Ovary (tissue), 9 donors: ENCODE results near the gene TNIK. TPM values are rescaled to one million over a fixed set of nuclear protein-coding genes. Genes with fewer than 3 reads are reported as not detected.
A peak's percentile ranks its signal among the peaks of the same experiment; 100 is the strongest.
"Not testable (repeated sequence)": the region's sequence is repeated elsewhere in the genome, so short reads cannot be mapped to it uniquely, and the experiment has no call there.

ENCODE experiments used
- DNase-seq, 5 donors: peaks; one replicate each; pipeline ENCODE4 v3.0.0-alpha.2; 2019 to 2020
- H3K27ac ChIP-seq, 2 donors: fragments of 200-600 bp; one replicate each; pipeline versions ENCODE4 v1.5.1 to v1.8.0; 2019 to 2022
- H3K27me3 ChIP-seq: fragments of 200-600 bp; one replicate; pipeline ENCODE4 v1.8.0; 2022
- H3K36me3 ChIP-seq: fragments of 200-600 bp; sonication (generic); one replicate; pipeline ENCODE4 v1.5.1; 2019
- H3K4me1 ChIP-seq: one replicate; pipeline ENCODE4 v1.8.1; 2013; ENCODE audit warnings: mild to moderate bottlenecking, moderate library complexity; ENCODE audit not compliant: insufficient read depth
- H3K4me3 ChIP-seq: fragments of 200-600 bp; sonication (generic); one replicate; pipeline ENCODE4 v1.5.1; 2017
- H3K9me3 ChIP-seq, 2 donors: fragments of 200-600 bp in 1 of 2; sonication (generic) in 1 of 2; one replicate each; pipeline versions ENCODE4 v1.5.1 to v1.8.1; 2013 to 2019; ENCODE audit warnings: mild to moderate bottlenecking in 1 of 2, moderate library complexity in 1 of 2
- EP300 ChIP-seq: sonication (generic); formaldehyde crosslinking; IDR thresholded peaks from one replicate; pipeline ENCODE4 v1.6.1; 2017; ENCODE audit warnings: antibody characterized with exemption
- POLR2A ChIP-seq: fragments of 450-650 bp; IDR thresholded peaks from one replicate; pipeline ENCODE4 v1.6.1; 2017; ENCODE audit warnings: antibody characterized with exemption, mild to moderate bottlenecking, moderate library complexity
- WGBS, 3 donors: extraction: QIAGEN DNeasy Blood & Tissue Kit in 1 of 3; methylation state at CpG; one replicate each; pipeline versions ENCODE4 v1.1.5 to v1.1.7; 2013 to 2017; 5-methylcytosine and 5-hydroxymethylcytosine counted together
- intact Hi-C, 4 donors: fragments of 100-400 bp; cut with DNase I; formaldehyde crosslinking; loops; one replicate each; pipeline versions ENCODE4 v1.11.0 to v1.15.1; 2022 to 2023
- polyA plus RNA-seq, 2 donors: library from polyadenylated mRNA; stranded (reverse); fragments of 200-250 nt in 1 of 2; fragments of 350-450 nt in 1 of 2; fragmentation: Illumina TruSeq in 1 of 2; extraction: RNeasy Lipid Tissue Mini Kit (QIAGEN cat#74804) in 1 of 2; gene quantifications; one replicate each; pipeline ENCODE4 v1.2.3, GENCODE V29; 2013 to 2014
- total RNA-seq, 7 donors: library from RNA; depleted of rRNA in 2 of 7; stranded (reverse); fragments of >200 nt in 2 of 7; fragmentation: NEBNext Ultra II Directional in 3 of 7; extraction: Animal tissue kit (Norgen Biotek cat#: 25700) in 3 of 7; gene quantifications; one replicate each; pipeline versions ENCODE4 v1.1.0 to v1.2.4, GENCODE V29; 2016 to 2023
- TF ChIP-seq, protein P1 (sequence below), 3 donors: fragments of 450-650 bp in 2 of 3; fragments of 200-600 bp in 1 of 3; IDR thresholded peaks; one replicate each; pipeline versions ENCODE4 v1.5.1 to v1.8.0; 2016 to 2022; ENCODE audit warnings: antibody characterized with exemption in 3 of 3, mild to moderate bottlenecking in 1 of 3
- donor health status: DM: no; HTN: no; CAD: no; lungs with moderate emphysema.
- donor health status: DM: no; HTN: no; CAD: no.
- donor health status: Bipolar disorder and iron deficiency.
- donor health status: DM: yes; HTN: yes; CAD: no.
- donor health status: DM: no; HTN: no; CAD: no.
- donor health status: DM: yes; HTN: yes; CAD: no.

Gene TNIK
- total and polyA plus RNA-seq, 9 donors: 1.1 to 9.5 (median 4.5) TPM

DNA sequence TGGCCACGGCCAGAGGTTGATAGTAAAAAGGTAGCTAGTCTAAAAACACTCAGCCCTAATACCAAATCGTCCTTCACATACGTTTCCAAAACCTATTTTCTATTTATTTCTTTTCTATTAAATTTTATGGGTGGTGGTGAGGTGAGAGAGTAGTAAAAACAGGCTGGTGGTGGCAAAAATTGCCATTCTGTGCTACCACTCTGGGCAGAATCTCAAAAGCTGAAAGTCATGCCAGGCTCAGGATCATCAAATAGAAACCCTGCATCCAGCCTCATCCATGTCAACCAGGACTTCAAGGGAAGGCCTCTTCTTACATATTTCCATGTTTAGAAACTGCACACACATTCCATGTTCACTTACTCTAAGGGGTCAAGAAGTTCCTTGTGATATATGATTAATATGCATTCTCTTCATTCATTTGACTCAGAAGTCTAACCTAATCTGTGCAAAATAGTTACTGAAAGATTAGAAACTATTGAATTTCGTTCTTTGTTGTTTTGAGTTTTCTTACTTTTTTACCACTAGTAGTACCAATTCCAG lies 153.1 kb downstream of the TNIK start:
- H3K27me3 ChIP-seq: no peaks in the 10 kb centered on the region
- H3K9me3 ChIP-seq: no peaks in the 10 kb centered on the region
- no peak for TF ChIP-seq EP300
- TF ChIP-seq POLR2A: no peak
- TF ChIP-seq, protein P1, sequence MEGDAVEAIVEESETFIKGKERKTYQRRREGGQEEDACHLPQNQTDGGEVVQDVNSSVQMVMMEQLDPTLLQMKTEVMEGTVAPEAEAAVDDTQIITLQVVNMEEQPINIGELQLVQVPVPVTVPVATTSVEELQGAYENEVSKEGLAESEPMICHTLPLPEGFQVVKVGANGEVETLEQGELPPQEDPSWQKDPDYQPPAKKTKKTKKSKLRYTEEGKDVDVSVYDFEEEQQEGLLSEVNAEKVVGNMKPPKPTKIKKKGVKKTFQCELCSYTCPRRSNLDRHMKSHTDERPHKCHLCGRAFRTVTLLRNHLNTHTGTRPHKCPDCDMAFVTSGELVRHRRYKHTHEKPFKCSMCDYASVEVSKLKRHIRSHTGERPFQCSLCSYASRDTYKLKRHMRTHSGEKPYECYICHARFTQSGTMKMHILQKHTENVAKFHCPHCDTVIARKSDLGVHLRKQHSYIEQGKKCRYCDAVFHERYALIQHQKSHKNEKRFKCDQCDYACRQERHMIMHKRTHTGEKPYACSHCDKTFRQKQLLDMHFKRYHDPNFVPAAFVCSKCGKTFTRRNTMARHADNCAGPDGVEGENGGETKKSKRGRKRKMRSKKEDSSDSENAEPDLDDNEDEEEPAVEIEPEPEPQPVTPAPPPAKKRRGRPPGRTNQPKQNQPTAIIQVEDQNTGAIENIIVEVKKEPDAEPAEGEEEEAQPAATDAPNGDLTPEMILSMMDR (IDR thresholded peaks at IDR 0.05): no peak
- no peak for DNase-seq
- no peak overlapping the region for H3K4me3 ChIP-seq
- 24 to 45% (median 43%) methylated on average over 4 of the region's 4 CpGs for WGBS, 3 donors
- intact Hi-C loops: no loop called here
- H3K36me3 ChIP-seq: no peaks in the 10 kb centered on the region
- no peaks in the 10 kb centered on the region for H3K4me1 ChIP-seq
- no peak overlapping the region for H3K27ac ChIP-seq

DNA sequence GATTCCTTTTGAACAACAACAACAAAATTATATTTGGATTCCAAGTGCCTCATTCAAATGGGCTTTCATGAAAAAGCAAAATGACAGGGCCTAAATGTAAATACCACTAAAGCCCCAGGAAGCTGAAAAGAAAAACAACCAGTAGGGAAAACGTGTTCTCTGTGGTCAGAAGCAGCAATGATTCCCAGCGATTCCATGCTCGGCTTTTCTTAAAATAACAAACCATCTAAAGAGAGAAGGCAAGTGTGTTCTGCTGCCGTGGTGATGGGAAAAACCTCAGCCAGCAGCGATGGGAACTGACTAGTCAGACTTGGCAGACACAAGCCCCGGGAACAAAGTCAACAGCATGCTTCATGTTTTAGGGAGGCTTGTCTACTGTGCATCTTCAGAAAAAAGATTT lies 153.6 kb downstream of the TNIK start:
- Histone ChIP-seq H3K9me3 (no peaks in the 10 kb centered on the region), H3K4me1 (no peaks in the 10 kb centered on the region), H3K36me3 (no peaks in the 10 kb centered on the region), H3K27ac (no peak overlapping the region), H3K4me3 (no peak overlapping the region), H3K27me3 (no peaks in the 10 kb centered on the region)
- DNase-seq: peak in 4 of 5 donors; percentile 41 to 52 (median 46)
- TF ChIP-seq, protein P1 (IDR thresholded peaks at IDR 0.05): no peak
- TF ChIP-seq POLR2A (no peak), EP300 (no peak)
- intact Hi-C loops: no loop called here
- 4 to 7% (median 6%) methylated on average over 6 of the region's 6 CpGs for WGBS, 3 donors

DNA sequence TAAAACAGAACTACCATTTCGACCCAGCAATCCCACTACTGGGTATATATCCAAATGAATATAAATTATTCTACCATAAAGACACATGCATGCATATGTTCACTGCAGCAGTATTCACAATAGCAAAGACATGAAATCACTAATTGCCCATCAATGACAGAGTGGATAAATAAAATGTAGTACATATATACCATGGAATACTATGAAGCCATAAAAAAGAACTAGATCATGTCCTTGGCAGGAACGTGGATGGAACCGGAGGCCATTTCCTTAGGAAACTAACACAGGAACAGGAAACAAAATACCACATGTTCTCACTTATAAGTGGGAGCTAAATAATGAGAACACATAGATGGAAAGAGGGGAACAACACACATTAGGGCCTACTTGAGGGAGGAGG lies 154.4 kb downstream of the TNIK start:
- H3K4me1 ChIP-seq, H3K36me3 ChIP-seq: not testable (repeated sequence)

DNA sequence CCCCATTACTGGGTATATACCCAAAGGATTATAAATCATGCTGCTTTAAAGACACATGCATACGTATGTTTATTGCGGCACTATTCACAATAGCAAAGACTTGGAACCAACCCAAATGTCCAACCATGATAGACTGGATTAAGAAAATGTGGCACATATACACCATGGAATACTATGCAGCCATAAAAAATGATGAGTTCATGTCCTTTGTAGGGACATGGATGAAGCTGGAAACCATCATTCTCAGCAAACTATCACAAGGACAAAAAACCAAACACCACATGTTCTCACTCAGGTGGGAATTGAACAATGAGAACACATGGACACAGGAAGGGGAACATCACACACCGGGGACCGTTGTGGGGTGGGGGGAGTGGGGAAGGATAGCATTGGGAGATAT lies 155.7 kb downstream of the TNIK start:
- WGBS, 3 donors: 92 to 100% (median 98%) methylated on average over 4 of the region's 4 CpGs
- H3K4me1 ChIP-seq, H3K27ac ChIP-seq, H3K4me3 ChIP-seq, H3K27me3 ChIP-seq, H3K36me3 ChIP-seq, H3K9me3 ChIP-seq, DNase-seq, intact Hi-C loops: not testable (repeated sequence)

More for the DNA sequence above, 154.4 kb downstream of the TNIK start:
- intact Hi-C loops, DNase-seq, H3K9me3 ChIP-seq, H3K27me3 ChIP-seq, H3K27ac ChIP-seq, H3K4me3 ChIP-seq: not testable (repeated sequence)
- 89 to 96% (median 93%) methylated on average over 3 of the region's 3 CpGs for WGBS, 3 donors

DNA sequence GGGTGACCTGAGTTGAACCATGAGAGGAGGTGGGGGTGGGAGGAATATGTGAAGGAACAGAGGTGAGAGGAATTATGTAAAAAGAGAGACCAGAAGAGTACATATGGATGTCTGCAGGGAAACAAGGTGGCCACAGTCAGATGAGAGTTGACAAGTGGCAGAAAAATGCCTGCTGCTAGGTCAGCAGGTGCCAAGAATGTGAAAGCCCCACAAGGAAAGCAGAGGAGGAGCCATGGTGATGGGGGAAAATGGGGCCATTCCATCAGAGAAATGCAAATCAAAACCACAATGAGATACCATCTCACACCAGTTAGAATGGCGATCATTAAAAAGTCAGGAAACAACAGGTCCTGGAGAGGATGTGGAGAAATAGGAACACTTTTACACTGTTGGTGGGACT lies 156.2 kb downstream of the TNIK start:
- intact Hi-C loops, H3K9me3 ChIP-seq, H3K27ac ChIP-seq, H3K36me3 ChIP-seq, H3K27me3 ChIP-seq, DNase-seq, H3K4me1 ChIP-seq, H3K4me3 ChIP-seq: not testable (repeated sequence)
- WGBS, 3 donors: 95 to 100% (median 96%) methylated on average over 1 of the region's 1 CpG

DNA sequence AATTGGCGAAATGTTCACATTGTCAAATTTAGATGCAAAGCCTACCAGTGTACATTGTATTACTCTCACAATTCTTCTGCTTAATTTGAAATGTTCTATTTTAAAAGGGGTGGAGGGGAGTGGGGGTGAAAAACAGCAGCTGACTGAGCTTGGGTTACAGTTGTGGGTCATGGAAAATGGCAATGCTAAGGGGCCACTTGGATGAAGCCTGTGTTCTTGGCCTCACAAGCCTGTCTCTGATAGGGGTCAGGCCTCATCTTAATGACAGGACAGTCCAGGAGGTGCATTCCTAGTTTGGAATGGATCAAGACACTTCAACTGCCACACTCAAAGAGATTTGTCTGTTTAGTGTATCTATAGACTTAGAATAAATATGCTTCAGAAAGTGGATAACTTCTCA lies 158.2 kb downstream of the TNIK start:
- Histone ChIP-seq H3K27me3 (no peaks in the 10 kb centered on the region), H3K9me3 (no peaks in the 10 kb centered on the region), H3K4me1 (no peaks in the 10 kb centered on the region), H3K36me3 (no peaks in the 10 kb centered on the region), H3K27ac (no peak overlapping the region), H3K4me3 (no peak overlapping the region)
- intact Hi-C loops: no loop called here
- no peak for DNase-seq
- TF ChIP-seq, protein P1 (IDR thresholded peaks at IDR 0.05): no peak
- WGBS, 3 donors: 97 to 99% (median 98%) methylated on average over 1 of the region's 1 CpG
